B cell (primary cell): Measurements from ENCODE around the gene UNC13D. TPM values are rescaled to one million over a fixed set of nuclear protein-coding genes. Genes with fewer than 3 reads are reported as not detected.

Source experiments
- polyA plus RNA-seq: library from polyadenylated mRNA; depleted of rRNA; stranded (reverse); fragments of >200 nt; gene quantifications from 2 replicates; pipeline ENCODE4 v1.2.3, GENCODE V29; 2012
- total RNA-seq, 2 donors: library from RNA; stranded (reverse); fragments of 120-200 nt in 1 of 2; gene quantifications; 1 replicate in 1 of 2; 2 replicates in 1 of 2; pipeline versions ENCODE4 v1.2.3 to v1.2.4, GENCODE V29; 2013 to 2022

Gene UNC13D
- total and polyA plus RNA-seq, 2 donors (not counting 1 experiment from before 2014, with no cell fraction given): 101 to 107 TPM

Other genes with a start within 250 kb of the UNC13D start
- 0.61 and 0.62 TPM in 2 replicates for gene SMIM5, start 211.0 kb downstream of the UNC13D start, total RNA-seq
- 4.9 and 7.6 TPM in 2 replicates for gene SMIM5, start 211.0 kb downstream of the UNC13D start, polyA plus RNA-seq
- gene RECQL5, start 177.2 kb downstream of the UNC13D start, total RNA-seq: 56.6 and 58.5 TPM in 2 replicates
- 40.3 and 70.5 TPM in 2 replicates for gene RECQL5, start 177.2 kb downstream of the UNC13D start, polyA plus RNA-seq
- gene SAP30BP, start 177.1 kb downstream of the UNC13D start, total RNA-seq: 148 and 174 TPM in 2 replicates
- 143 and 189 TPM in 2 replicates for gene SAP30BP, start 177.1 kb downstream of the UNC13D start, polyA plus RNA-seq
- gene ITGB4, start 122.9 kb downstream of the UNC13D start, total RNA-seq: 0.81 and 1.1 TPM in 2 replicates
- 0.12 and 0.27 TPM in 2 replicates for gene ITGB4, start 122.9 kb downstream of the UNC13D start, polyA plus RNA-seq
- 29.8 and 33.9 TPM in 2 replicates for gene GALK1, start 79.2 kb downstream of the UNC13D start, total RNA-seq
- 25.7 and 37.4 TPM in 2 replicates for gene GALK1, start 79.2 kb downstream of the UNC13D start, polyA plus RNA-seq
- 70.3 and 82.3 TPM in 2 replicates for gene UNK, start 59.6 kb downstream of the UNC13D start, total RNA-seq
- gene UNK, start 59.6 kb downstream of the UNC13D start, polyA plus RNA-seq: 35.5 and 41.4 TPM in 2 replicates
- 132 and 140 TPM in 2 replicates for gene WBP2, start 10.9 kb upstream of the UNC13D start, total RNA-seq
- gene WBP2, start 10.9 kb upstream of the UNC13D start, polyA plus RNA-seq: 82.0 and 88.6 TPM in 2 replicates
- 5.3 and 6.4 TPM in 2 replicates for gene TRIM47, start 34.2 kb upstream of the UNC13D start, total RNA-seq
- gene TRIM47, start 34.2 kb upstream of the UNC13D start, polyA plus RNA-seq: 2.3 and 8.3 TPM in 2 replicates
- gene TRIM65, start 52.5 kb upstream of the UNC13D start, total RNA-seq: 39.2 and 40.7 TPM in 2 replicates
- 16.8 and 18.0 TPM in 2 replicates for gene TRIM65, start 52.5 kb upstream of the UNC13D start, polyA plus RNA-seq
- 127 and 139 TPM in 2 replicates for gene MRPL38, start 60.5 kb upstream of the UNC13D start, total RNA-seq
- 100 and 126 TPM in 2 replicates for gene MRPL38, start 60.5 kb upstream of the UNC13D start, polyA plus RNA-seq
- gene FBF1, start 96.6 kb upstream of the UNC13D start, total RNA-seq: 27.0 and 31.5 TPM in 2 replicates
- gene FBF1, start 96.6 kb upstream of the UNC13D start, polyA plus RNA-seq: 18.3 and 21.6 TPM in 2 replicates
- 31.2 and 38.8 TPM in 2 replicates for gene ACOX1, start 134.8 kb upstream of the UNC13D start, total RNA-seq
- gene ACOX1, start 134.8 kb upstream of the UNC13D start, polyA plus RNA-seq: 6.6 and 7.3 TPM in 2 replicates
- gene TEN1, start 134.8 kb upstream of the UNC13D start, total RNA-seq: 19.8 and 25.5 TPM in 2 replicates
- 25.2 and 34.5 TPM in 2 replicates for gene TEN1, start 134.8 kb upstream of the UNC13D start, polyA plus RNA-seq
- 13.2 and 15.0 TPM in 2 replicates for gene CDK3, start 156.5 kb upstream of the UNC13D start, total RNA-seq
- 20.5 and 21.4 TPM in 2 replicates for gene CDK3, start 156.5 kb upstream of the UNC13D start, polyA plus RNA-seq
- not detected in 2 replicates for gene EVPL, start 182.9 kb upstream of the UNC13D start, total RNA-seq
- not detected in 2 replicates for gene EVPL, start 182.9 kb upstream of the UNC13D start, polyA plus RNA-seq
- 75.4 and 82.3 TPM in 2 replicates for gene SRP68, start 228.1 kb upstream of the UNC13D start, total RNA-seq
- 29.6 and 36.3 TPM in 2 replicates for gene SRP68, start 228.1 kb upstream of the UNC13D start, polyA plus RNA-seq
- gene GALR2, start 230.4 kb upstream of the UNC13D start, total RNA-seq: 0.42 TPM in 1 of 2 replicates, not detected in the other
- 1.2 and 2.0 TPM in 2 replicates for gene GALR2, start 230.4 kb upstream of the UNC13D start, polyA plus RNA-seq
- gene ZACN, start 234.8 kb upstream of the UNC13D start, total RNA-seq: 0.37 and 0.53 TPM in 2 replicates
- gene ZACN, start 234.8 kb upstream of the UNC13D start, polyA plus RNA-seq: 0.35 and 0.45 TPM in 2 replicates